HAP-1 (cell line): Measurements from ENCODE around the gene MGRN1.

Experiments used
- DNase-seq, 2 experiments: peaks; one replicate each; pipeline ENCODE4 v3.0.0-alpha.2; 2016 to 2020; ENCODE audit warnings: low spot score in 2 of 2
- H3K27me3 ChIP-seq: fragments of 250-450 bp; sonication (Bioruptor Pico); 2 replicates; pipeline ENCODE4 v1.5.1; 2020; ENCODE audit warnings: low read depth, mild to moderate bottlenecking, moderate library complexity
- H3K36me3 ChIP-seq: fragments of 250-450 bp; sonication (Bioruptor Pico); replicated peaks from 2 replicates; pipeline ENCODE4 v1.5.1; 2020; ENCODE audit warnings: mild to moderate bottlenecking
- H3K4me1 ChIP-seq: fragments of 250-450 bp; sonication (Bioruptor Pico); 2 replicates; pipeline ENCODE4 v1.5.1; 2020; ENCODE audit warnings: mild to moderate bottlenecking
- H3K4me3 ChIP-seq: fragments of 250-450 bp; sonication (Bioruptor Pico); 2 replicates; pipeline ENCODE4 v1.5.1; 2020; ENCODE audit warnings: mild to moderate bottlenecking, moderate library complexity
- H3K9me3 ChIP-seq: fragments of 250-450 bp; sonication (Bioruptor Pico); 2 replicates; pipeline ENCODE4 v1.5.1; 2020; ENCODE audit warnings: mild to moderate bottlenecking, moderate library complexity
- in situ Hi-C: fragments of 300-500 bp; cut with MboI; formaldehyde crosslinking; loops from 3 replicates; pipeline ENCODE4 v1.14.3; 2020; ENCODE audit warnings: low sequenced_read_pairs, inconsistent platforms, mixed read lengths

MGRN1 gene

DNA sequence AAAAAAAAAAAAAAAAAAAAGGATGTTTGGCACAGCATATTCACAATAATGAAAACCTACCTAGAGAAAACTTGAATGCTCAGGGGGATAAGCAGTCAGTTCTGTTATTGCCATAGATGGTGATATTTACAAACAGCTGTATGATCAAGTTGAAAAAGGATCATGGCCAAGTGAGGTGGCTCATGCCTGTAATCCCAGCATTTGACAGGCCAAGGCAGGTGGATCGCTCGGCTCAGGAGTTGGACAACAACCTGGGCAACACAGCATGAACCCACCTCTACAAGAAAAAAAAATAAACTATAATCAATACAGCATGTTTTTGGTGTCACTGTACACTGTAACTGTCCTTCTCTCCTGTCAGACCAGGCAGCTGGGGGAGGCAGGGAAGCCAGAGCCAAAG lies 90.4 kb downstream of the MGRN1 start:
- no peaks in the 10 kb centered on the region for H3K9me3 ChIP-seq
- no peak for DNase-seq
- H3K4me3 ChIP-seq = no peak overlapping the region
- peaks cover 39% of the 10 kb centered on the region for H3K36me3 ChIP-seq
- in situ Hi-C loops = no loop called here
- no peaks in the 10 kb centered on the region for H3K27me3 ChIP-seq
- H3K4me1 ChIP-seq = no peaks in the 10 kb centered on the region

DNA sequence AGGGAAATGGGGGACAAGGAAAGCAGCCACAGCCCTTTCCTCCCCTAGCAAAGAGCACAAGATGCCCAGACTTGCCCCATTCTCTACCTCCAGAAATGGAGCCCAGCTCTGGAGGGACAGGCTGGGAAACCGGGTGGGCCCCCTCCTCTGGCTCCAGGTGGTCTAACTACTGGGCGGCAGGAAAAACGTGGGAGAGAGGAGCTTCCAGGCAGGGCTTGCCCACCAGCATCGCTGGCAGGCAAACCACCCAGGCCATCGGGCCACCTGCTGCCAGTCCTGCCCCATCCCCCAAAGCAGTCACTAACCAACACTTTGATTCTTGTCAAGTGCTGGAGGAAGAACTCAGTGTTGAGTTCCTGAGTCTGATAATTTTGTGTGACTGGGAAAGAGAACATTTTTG lies 93.8 kb downstream of the MGRN1 start:
- H3K4me1 ChIP-seq = no peaks in the 10 kb centered on the region
- no peaks in the 10 kb centered on the region for H3K9me3 ChIP-seq
- DNase-seq = no peak
- H3K36me3 ChIP-seq = peaks cover 25% of the 10 kb centered on the region
- in situ Hi-C loops = no loop called here
- H3K27me3 ChIP-seq = no peaks in the 10 kb centered on the region
- H3K4me3 ChIP-seq = no peak overlapping the region

DNA sequence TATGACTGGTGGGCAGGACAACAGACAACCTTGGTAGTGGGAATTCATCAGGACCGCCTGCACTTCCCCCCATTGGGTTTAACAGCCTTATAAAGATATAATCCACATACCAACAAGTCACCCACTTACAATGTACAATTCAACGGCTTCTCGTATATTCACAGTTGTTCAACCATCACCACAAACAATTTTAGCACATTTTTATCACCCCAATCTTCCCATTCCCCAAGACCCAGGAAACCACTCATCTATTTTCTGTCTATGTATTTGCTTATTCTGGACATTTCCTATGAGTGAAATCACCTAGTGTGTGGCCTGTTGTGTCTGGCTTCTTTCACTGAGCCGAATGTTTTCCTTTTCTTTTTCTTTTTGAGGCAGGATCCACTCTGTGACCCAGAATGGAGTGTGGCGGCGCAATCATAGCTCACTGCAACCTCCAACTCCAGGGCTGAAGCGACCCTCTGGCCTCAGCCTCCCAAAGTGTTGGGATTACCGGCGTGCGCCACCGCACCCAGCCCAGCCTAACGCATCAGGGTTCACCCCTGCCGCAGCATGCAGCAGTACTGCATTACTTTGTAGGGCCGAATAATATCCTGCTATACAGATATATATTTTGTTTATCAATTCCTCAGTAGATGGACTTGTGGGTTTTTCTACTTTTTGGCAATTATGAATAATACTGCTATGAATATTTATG lies 98.6 kb downstream of the MGRN1 start:
- Histone ChIP-seq H3K4me1 (no peaks in the 10 kb centered on the region), H3K36me3 (peaks cover 38% of the 10 kb centered on the region), H3K27me3 (no peaks in the 10 kb centered on the region), H3K9me3 (no peaks in the 10 kb centered on the region), H3K4me3 (no peak overlapping the region)
- in situ Hi-C loops = no loop called here
- DNase-seq = no peak

DNA sequence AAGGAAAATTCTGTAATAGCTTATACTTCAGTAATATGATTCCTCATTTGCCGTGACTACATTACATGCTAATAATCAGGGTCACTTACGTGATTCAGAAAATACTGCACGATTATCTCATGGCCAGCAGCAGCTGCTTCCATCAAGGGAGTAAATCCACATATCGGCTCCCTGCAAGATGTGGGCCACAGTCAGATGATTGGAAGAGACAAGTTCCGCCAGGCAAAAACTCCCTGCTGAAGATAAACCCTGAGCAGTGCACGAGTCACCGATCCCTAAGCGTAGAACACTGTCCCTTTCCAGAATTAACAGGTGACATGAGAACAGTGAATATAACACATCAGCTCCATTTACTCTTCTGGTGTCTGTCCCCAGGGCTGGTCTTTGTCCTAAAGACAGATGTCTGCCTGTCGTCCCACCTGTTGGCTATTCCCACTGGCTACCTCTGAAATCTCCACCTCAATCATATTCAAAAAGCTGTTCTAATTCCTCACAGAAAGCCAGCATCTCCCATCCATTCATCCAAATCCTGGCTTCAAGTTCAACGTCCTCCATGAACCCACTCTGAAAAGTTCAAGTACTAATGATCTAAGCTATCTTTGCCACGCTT lies 100.1 kb downstream of the MGRN1 start:
- in situ Hi-C loops = no loop called here
- H3K27me3 ChIP-seq = no peaks in the 10 kb centered on the region
- H3K4me3 ChIP-seq = no peak overlapping the region
- H3K4me1 ChIP-seq = no peaks in the 10 kb centered on the region
- H3K36me3 ChIP-seq = peaks cover 36% of the 10 kb centered on the region
- DNase-seq = no peak
- no peaks in the 10 kb centered on the region for H3K9me3 ChIP-seq

DNA sequence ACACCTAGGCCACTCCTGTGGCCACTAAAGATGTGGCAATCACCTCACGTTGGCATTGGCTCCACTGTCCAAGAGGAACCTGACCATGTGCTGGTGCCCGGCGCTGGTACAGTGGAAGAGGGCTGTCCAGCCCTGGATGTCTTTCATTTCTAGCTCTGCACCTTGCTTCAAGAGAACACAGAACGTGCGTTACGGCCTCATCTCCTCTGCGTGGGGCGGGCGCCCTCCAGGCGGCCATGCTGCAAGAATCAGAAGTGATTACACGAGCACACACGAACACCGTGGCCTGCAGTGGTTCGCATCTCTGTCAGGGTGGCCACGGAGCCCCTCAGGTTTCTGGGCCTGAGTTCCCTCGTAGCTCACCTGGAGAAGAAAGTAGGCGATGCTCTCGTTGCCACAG lies 102.0 kb downstream of the MGRN1 start:
- no peak overlapping the region for H3K4me3 ChIP-seq
- H3K27me3 ChIP-seq = no peaks in the 10 kb centered on the region
- no peaks in the 10 kb centered on the region for H3K9me3 ChIP-seq
- in situ Hi-C loops = no loop called here
- H3K4me1 ChIP-seq = no peaks in the 10 kb centered on the region
- peaks cover 42% of the 10 kb centered on the region for H3K36me3 ChIP-seq
- DNase-seq = no peak

DNA sequence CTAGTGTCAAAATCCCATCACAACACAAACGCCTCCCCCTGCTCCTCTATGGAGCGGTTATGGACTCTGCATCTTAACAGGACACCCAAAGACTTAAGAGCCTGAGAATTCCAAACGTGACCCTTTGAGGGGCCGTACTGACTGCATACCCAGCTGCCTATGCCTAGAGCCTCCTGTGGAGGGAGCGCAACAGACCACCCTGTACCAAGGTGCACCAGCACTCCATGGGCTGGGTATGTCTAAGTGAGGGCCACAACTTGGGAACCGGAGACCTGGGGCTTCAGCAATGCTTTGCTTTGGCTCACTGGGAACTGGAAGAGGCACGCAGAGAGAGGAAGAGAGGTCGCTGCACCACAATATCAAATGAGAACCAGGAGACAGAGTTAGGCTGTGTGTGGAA lies 104.0 kb downstream of the MGRN1 start:
- Histone ChIP-seq H3K36me3 (peaks cover 35% of the 10 kb centered on the region), H3K4me3 (no peak overlapping the region), H3K9me3 (no peaks in the 10 kb centered on the region), H3K4me1 (peaks cover 3% of the 10 kb centered on the region; the same call in 1 of the 2 replicates), H3K27me3 (no peaks in the 10 kb centered on the region)
- no peak for DNase-seq
- in situ Hi-C loops = no loop called here

DNA sequence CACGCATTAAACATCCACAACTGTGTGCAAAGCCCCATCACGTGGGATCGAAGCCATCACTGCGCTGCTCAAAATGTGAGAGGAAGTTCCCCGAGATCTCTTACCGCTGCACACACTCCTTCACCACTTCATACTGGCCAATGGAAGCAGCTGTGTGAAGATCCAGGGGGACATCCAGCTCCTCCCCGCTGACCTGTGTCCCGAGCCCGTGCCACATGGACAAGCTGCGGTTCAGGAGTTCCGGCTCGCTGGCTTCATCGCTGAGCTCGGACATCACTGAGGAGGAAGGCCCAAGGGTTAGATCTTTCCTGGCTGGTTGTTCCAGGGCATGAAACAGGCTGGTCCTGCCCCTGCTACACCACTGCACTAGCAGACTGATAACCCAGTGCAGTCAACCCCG lies 105.2 kb downstream of the MGRN1 start:
- Histone ChIP-seq H3K4me3 (no peak overlapping the region), H3K36me3 (peaks cover 23% of the 10 kb centered on the region), H3K9me3 (no peaks in the 10 kb centered on the region), H3K27me3 (no peaks in the 10 kb centered on the region), H3K4me1 (peaks cover 3% of the 10 kb centered on the region; the same call in 1 of the 2 replicates)
- no peak for DNase-seq
- in situ Hi-C loops = no loop called here

DNA sequence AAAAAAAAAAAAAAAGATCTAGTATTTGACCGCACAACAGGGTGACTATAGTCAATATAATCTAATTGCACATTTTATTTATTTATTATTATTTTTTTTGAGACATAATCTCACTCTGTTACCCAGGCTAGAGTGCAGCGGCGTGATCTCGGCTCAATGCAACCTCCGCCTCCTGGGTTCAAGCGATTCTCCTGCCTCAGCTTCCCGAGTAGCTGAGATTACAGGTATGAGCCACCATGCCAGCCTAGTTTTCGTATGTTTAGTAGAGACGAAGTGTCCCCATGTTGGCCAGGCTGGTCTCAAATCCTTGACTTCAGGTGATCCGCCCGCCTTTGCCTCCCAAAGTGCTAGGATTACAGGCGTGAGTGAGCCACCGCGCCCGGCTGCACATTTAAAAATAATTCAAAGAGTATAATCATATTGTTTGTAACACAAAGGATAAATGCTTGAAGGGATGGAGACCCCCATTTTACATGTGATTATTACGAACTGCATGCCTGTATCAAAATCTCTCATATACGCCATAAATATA lies 108.7 kb downstream of the MGRN1 start:
- in situ Hi-C loops = no loop called here
- no peak for DNase-seq
- H3K36me3 ChIP-seq = peaks cover 9% of the 10 kb centered on the region
- H3K27me3 ChIP-seq = no peaks in the 10 kb centered on the region
- peak overlapping the region; percentile 92 for H3K4me3 ChIP-seq
- peaks cover 3% of the 10 kb centered on the region; the same call in 1 of the 2 replicates for H3K4me1 ChIP-seq
- no peaks in the 10 kb centered on the region for H3K9me3 ChIP-seq

DNA sequence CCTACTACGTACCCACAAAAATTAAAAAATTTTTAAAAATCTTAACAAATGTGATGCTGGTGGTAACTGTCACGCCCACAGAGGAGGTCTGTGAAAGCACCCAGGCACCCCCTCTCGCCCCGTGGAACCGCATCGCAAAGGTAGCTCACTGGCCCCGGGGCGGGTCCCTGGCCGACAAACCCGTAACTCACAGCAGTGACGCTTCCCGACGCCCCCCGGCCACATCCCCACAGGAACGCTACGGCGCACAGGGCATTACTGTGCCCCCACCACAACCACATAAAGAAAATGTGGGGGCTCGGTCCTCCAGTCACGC lies 109.1 kb downstream of the MGRN1 start:
- peaks cover 3% of the 10 kb centered on the region; the same call in 1 of the 2 replicates for H3K4me1 ChIP-seq
- DNase-seq = peak in 1 of 2 experiments; percentile 50
- in situ Hi-C loops = no loop called here

DNA sequence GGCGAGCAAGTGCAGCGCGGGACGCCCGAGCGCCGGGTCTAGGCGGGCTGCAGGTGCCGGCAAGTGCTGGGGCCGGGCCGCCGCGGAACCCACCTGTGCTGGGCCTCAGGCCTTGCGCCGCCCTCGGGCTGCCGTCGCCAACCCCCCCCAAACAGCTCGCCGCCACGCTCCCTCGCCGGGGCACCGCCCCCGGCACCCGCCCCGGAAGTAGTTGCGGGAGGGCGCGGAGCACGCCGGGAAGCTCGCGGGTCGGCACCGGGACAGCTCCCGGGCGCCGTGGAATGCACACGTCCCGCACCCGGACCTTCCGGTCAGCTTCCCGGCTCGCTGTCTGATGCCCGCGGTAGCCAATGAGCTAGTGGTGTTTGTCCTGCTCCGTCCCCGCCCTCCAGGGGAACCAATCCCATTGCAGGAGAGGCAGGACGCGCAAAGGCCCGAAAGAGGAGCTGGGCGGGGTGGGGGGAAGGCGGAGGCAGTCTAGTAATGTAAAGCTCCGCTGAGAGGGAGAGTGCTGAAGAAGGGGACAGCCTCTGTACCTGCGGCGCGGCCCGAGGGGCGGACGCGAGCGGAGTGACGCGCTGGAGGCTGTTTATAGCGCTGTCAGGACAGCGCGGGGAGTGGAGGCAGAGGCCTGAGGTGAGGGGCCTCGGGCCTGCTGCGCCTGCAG lies 109.6 kb downstream of the MGRN1 start, which contains the start of the genes ANKS3 and DNAAF8:
Gene ANKS3, minus strand, starts transcription at position 209 of the 667 bp plus-strand sequence. CDS start 4,122 bp downstream, outside the sequence.
Gene DNAAF8, plus strand, starts transcription at position 475 of the 667 bp plus-strand sequence. CDS start 1,978 bp downstream, outside the sequence.
- DNase-seq = peak; percentile 93 to 98
- H3K4me1 ChIP-seq = peaks cover 3% of the 10 kb centered on the region; the same call in 1 of the 2 replicates
- peaks cover 7% of the 10 kb centered on the region for H3K36me3 ChIP-seq
- peak within 1 kb of the TSS; percentile 92 for H3K4me3 ChIP-seq
- no peaks in the 10 kb centered on the region for H3K9me3 ChIP-seq
- in situ Hi-C loops = no loop called here
- no peaks in the 10 kb centered on the region for H3K27me3 ChIP-seq

More for the DNA sequence above, 109.1 kb downstream of the MGRN1 start:
- Histone ChIP-seq H3K27me3 (no peaks in the 10 kb centered on the region), H3K9me3 (no peaks in the 10 kb centered on the region), H3K4me3 (peak overlapping the region; percentile 92), H3K36me3 (peaks cover 9% of the 10 kb centered on the region)

DNA sequence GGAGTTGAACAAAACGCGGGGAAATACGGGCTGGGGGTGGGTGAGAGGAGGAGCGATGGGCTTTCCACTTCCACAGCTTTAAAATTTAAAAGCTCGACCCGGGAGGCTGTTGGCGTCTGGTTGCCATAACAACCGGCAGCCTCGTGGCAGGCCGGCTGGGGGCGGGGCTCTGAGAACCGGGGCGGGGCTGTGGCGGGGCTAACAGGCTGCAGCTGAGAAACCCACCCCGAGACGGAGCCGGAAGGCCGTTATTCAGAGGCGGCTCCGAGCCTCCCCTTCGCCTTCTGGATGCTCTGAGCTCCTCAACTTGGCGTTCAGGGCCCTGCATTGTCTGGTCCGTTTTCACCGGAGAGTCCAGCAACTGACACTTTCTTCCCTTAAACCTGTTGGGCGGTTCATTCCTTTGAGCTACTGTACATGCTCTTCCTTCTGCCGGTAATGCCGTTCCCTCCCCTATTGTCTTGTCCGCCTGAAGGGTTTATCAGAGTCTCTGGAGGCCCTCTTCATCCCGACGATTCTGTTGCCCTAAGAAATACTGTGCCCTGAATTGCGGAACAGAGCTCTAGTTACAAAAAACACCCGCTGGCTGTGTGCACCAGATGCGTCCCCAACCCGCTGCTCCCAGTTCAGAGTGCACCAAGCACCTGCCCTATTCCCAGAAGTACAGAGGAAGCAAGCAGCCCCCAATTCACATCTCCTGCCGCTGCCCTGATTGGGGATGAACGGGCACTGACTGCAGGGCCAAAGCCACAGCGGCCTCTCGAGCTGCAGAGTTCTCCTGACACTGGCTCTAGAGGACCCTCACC lies 110.3 kb downstream of the MGRN1 start:
- Histone ChIP-seq H3K36me3 (peaks cover 7% of the 10 kb centered on the region), H3K9me3 (no peaks in the 10 kb centered on the region), H3K4me3 (peak overlapping the region; percentile 92), H3K4me1 (peaks cover 3% of the 10 kb centered on the region; the same call in 1 of the 2 replicates), H3K27me3 (no peaks in the 10 kb centered on the region)
- peak; percentile 79 to 98 for DNase-seq
- in situ Hi-C loops = no loop called here

DNA sequence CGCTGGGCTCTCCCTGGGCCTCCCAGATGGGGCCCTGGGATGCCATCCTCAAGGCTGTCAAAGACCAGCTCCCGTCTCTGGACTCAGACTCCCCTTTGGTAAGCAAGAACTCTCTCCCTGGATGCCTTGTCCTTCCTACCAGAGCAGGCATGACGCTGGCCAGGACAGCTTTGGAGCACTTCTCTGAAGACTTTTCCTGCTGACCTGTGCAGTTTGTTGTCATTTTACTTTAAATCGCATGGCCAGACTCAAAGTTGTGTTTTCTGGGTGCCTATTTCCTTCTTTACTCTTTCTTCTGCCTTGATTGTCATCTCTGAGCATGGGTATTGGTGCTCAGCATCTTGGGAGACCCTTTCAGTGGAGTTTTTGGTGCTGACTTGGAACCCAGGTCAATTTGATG lies 111.9 kb downstream of the MGRN1 start:
- Histone ChIP-seq H3K27me3 (no peaks in the 10 kb centered on the region), H3K4me1 (peaks cover 3% of the 10 kb centered on the region; the same call in 1 of the 2 replicates), H3K9me3 (no peaks in the 10 kb centered on the region), H3K36me3 (no peaks in the 10 kb centered on the region; the same call in 1 of the 2 replicates), H3K4me3 (no peak overlapping the region)
- in situ Hi-C loops = no loop called here
- DNase-seq = no peak

DNA sequence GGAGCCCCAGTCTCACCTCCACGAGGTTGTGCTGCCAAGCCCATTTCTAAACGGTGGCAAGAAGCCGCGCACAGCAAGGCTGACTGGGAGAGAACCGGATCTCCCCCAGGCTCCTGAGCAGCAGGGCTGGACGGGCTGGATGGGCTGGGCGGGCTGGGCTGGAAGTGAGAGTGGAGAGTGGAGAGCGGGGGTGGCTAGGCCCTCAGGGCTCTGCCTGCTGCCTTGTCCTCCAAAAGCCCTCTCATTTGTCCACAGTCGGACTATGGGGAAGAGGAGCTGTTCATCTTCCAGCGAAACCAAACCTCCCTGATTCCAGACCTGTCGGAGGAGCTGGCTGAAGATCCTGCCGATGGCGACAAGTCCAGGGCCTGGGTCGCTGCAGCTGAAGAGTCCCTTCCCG lies 112.9 kb downstream of the MGRN1 start:
- H3K36me3 ChIP-seq = no peaks in the 10 kb centered on the region
- no peak overlapping the region for H3K4me3 ChIP-seq
- H3K9me3 ChIP-seq = no peaks in the 10 kb centered on the region
- in situ Hi-C loops = no loop called here
- no peaks in the 10 kb centered on the region for H3K27me3 ChIP-seq
- H3K4me1 ChIP-seq = peaks cover 3% of the 10 kb centered on the region; the same call in 1 of the 2 replicates
- DNase-seq = no peak
